PC-9 (cell line): ENCODE data around the gene TMUB2.

Experiments
- EZH2 ChIP-seq: fragments of 200-600 bp; sonication (generic); IDR thresholded peaks from 2 replicates; pipeline ENCODE4 v1.8.0; 2017; ENCODE audit warnings: antibody characterized with exemption, low read depth
- TF ChIP-seq, protein P1 (sequence below): fragments of 200-600 bp; sonication (generic); conservative IDR thresholded peaks from 2 replicates; pipeline ENCODE4 v1.6.1; 2017; ENCODE audit warnings: mixed run types, antibody characterized with exemption, mild to moderate bottlenecking, moderate library complexity

- TF ChIP-seq EZH2 = no peak
- TF ChIP-seq, protein P1, sequence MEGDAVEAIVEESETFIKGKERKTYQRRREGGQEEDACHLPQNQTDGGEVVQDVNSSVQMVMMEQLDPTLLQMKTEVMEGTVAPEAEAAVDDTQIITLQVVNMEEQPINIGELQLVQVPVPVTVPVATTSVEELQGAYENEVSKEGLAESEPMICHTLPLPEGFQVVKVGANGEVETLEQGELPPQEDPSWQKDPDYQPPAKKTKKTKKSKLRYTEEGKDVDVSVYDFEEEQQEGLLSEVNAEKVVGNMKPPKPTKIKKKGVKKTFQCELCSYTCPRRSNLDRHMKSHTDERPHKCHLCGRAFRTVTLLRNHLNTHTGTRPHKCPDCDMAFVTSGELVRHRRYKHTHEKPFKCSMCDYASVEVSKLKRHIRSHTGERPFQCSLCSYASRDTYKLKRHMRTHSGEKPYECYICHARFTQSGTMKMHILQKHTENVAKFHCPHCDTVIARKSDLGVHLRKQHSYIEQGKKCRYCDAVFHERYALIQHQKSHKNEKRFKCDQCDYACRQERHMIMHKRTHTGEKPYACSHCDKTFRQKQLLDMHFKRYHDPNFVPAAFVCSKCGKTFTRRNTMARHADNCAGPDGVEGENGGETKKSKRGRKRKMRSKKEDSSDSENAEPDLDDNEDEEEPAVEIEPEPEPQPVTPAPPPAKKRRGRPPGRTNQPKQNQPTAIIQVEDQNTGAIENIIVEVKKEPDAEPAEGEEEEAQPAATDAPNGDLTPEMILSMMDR = no peak
These were observed 5.2 kb downstream of the TMUB2 start for GRCh38 chr17:44191941-44192496.
